Mesenchymal stem cell (in vitro differentiated cells and primary cell): Measurements from ENCODE around the gene KIAA1586. TPM values are rescaled to one million over a fixed set of nuclear protein-coding genes. Genes with fewer than 3 reads are reported as not detected.
"Not testable (repeated sequence)": the region's sequence is repeated elsewhere in the genome, so short reads cannot be mapped to it uniquely, and the experiment has no call there.

Experiments used
- DNase-seq: peaks from one replicate; pipeline ENCODE4 v3.0.0-alpha.2; 2013
- H2AFZ ChIP-seq: one replicate; pipeline ENCODE4 v1.6.1; 2013; ENCODE audit warnings: low read depth, mild to moderate bottlenecking, control low read depth, inconsistent platforms, low read length, moderate library complexity
- H2AK5ac ChIP-seq: 2 replicates; pipeline ENCODE4 v1.6.1; 2013; ENCODE audit warnings: low read length, moderate library complexity, mild to moderate bottlenecking, inconsistent platforms; ENCODE audit not compliant: severe bottlenecking
- H2BK120ac ChIP-seq: one replicate; pipeline ENCODE4 v1.6.1; 2013; ENCODE audit warnings: low read depth, mild to moderate bottlenecking, inconsistent platforms, low read length, moderate library complexity
- H2BK12ac ChIP-seq, 2 experiments: one replicate each; pipeline ENCODE4 v1.6.1; 2013; ENCODE audit warnings: inconsistent platforms in 2 of 2, low read length in 2 of 2, mild to moderate bottlenecking in 2 of 2, moderate library complexity in 2 of 2, control low read depth in 1 of 2
- H2BK15ac ChIP-seq: one replicate; pipeline ENCODE4 v1.6.1; 2013; ENCODE audit warnings: mild to moderate bottlenecking, low read depth, inconsistent platforms; ENCODE audit not compliant: poor library complexity, severe bottlenecking
- H2BK5ac ChIP-seq: 2 replicates; pipeline ENCODE4 v1.6.1; 2013; ENCODE audit warnings: low read depth, mild to moderate bottlenecking, low read length, control low read depth, inconsistent platforms; ENCODE audit not compliant: poor library complexity, severe bottlenecking
- H3K14ac ChIP-seq, 2 experiments: one replicate each; pipeline ENCODE4 v1.6.1; 2013; ENCODE audit warnings: inconsistent platforms in 2 of 2, low read length in 2 of 2, control low read depth in 1 of 2, mild to moderate bottlenecking in 1 of 2, moderate library complexity in 1 of 2
- H3K18ac ChIP-seq, 2 experiments: one replicate each; pipeline ENCODE4 v1.6.1; 2013; ENCODE audit warnings: inconsistent platforms in 2 of 2, low read length in 2 of 2, control low read depth in 1 of 2, low read depth in 1 of 2, mild to moderate bottlenecking in 1 of 2
- H3K23ac ChIP-seq, 2 experiments: one replicate each; pipeline ENCODE4 v1.6.1; 2013; ENCODE audit warnings: inconsistent platforms in 2 of 2, low read length in 2 of 2, mild to moderate bottlenecking in 2 of 2, moderate library complexity in 2 of 2, control low read depth in 1 of 2
- H3K27ac ChIP-seq: 2 replicates; pipeline ENCODE4 v1.5.1; 2013; ENCODE audit warnings: mild to moderate bottlenecking, moderate library complexity, low read length, control low read depth, inconsistent platforms; ENCODE audit not compliant: poor library complexity, severe bottlenecking
- H3K27me3 ChIP-seq, 2 experiments: 2 replicates each; pipeline versions ENCODE4 v1.6.1 to v1.7.0; 2013; ENCODE audit warnings: low read length in 2 of 2, mild to moderate bottlenecking in 2 of 2, moderate library complexity in 2 of 2, control low read depth in 1 of 2, inconsistent platforms in 1 of 2; ENCODE audit not compliant: control insufficient read depth in 1 of 2, insufficient read depth in 1 of 2
- H3K36me3 ChIP-seq, 2 experiments: 2 replicates each; pipeline versions ENCODE4 v1.6.1 to v1.7.0; 2013; ENCODE audit warnings: low read length in 2 of 2, control low read depth in 1 of 2, inconsistent platforms in 1 of 2, low read depth in 1 of 2, mild to moderate bottlenecking in 1 of 2; ENCODE audit not compliant: insufficient read depth in 2 of 2, control insufficient read depth in 1 of 2
- H3K4ac ChIP-seq, 2 experiments: one replicate each; pipeline ENCODE4 v1.6.1; 2013; ENCODE audit warnings: inconsistent platforms in 2 of 2, low read length in 2 of 2, mild to moderate bottlenecking in 2 of 2, moderate library complexity in 2 of 2, control low read depth in 1 of 2, low read depth in 1 of 2
- H3K4me1 ChIP-seq: 2 replicates; pipeline ENCODE4 v1.6.1; 2013; ENCODE audit warnings: low read depth, low read length, control low read depth; ENCODE audit not compliant: control insufficient read depth, insufficient read depth
- H3K4me2 ChIP-seq: 2 replicates; pipeline ENCODE4 v1.6.1; 2013; ENCODE audit warnings: low read length, mild to moderate bottlenecking, inconsistent platforms; ENCODE audit not compliant: poor library complexity, severe bottlenecking
- H3K4me3 ChIP-seq, 2 experiments: 2 replicates each; pipeline versions ENCODE4 v1.5.1 to v1.7.0; 2013; ENCODE audit warnings: low read length in 2 of 2, mild to moderate bottlenecking in 2 of 2, control low read depth in 1 of 2, low read depth in 1 of 2; ENCODE audit not compliant: insufficient read depth in 1 of 2
- H3K79me1 ChIP-seq: replicated peaks from 2 replicates; pipeline ENCODE4 v1.6.1; 2013; ENCODE audit warnings: mild to moderate bottlenecking, control low read depth, low read length, inconsistent platforms; ENCODE audit not compliant: poor library complexity, severe bottlenecking
- H3K9ac ChIP-seq: 2 replicates; pipeline ENCODE4 v1.7.0; 2013; ENCODE audit warnings: mild to moderate bottlenecking, low read length, moderate library complexity
- H3K9me3 ChIP-seq: 2 replicates; pipeline ENCODE4 v1.7.0; 2013; ENCODE audit warnings: mild to moderate bottlenecking, low read length; ENCODE audit not compliant: control insufficient read depth
- H4K8ac ChIP-seq: one replicate; pipeline ENCODE4 v1.6.1; 2013; ENCODE audit warnings: inconsistent platforms, mild to moderate bottlenecking, low read length, moderate library complexity
- H4K91ac ChIP-seq: one replicate; pipeline ENCODE4 v1.6.1; 2013; ENCODE audit warnings: mild to moderate bottlenecking, low read length, inconsistent platforms
- WGBS: methylation state at CpG from one replicate; pipeline ENCODE4 v1.1.7; 2013; ENCODE audit warnings: mixed read lengths; 5-methylcytosine and 5-hydroxymethylcytosine counted together
- polyA plus RNA-seq, 2 experiments: library from polyadenylated mRNA; stranded (reverse); fragments of 200-250 nt; gene quantifications; one replicate each; pipeline ENCODE4 v1.2.3, GENCODE V29; 2013

KIAA1586 gene, protein sequence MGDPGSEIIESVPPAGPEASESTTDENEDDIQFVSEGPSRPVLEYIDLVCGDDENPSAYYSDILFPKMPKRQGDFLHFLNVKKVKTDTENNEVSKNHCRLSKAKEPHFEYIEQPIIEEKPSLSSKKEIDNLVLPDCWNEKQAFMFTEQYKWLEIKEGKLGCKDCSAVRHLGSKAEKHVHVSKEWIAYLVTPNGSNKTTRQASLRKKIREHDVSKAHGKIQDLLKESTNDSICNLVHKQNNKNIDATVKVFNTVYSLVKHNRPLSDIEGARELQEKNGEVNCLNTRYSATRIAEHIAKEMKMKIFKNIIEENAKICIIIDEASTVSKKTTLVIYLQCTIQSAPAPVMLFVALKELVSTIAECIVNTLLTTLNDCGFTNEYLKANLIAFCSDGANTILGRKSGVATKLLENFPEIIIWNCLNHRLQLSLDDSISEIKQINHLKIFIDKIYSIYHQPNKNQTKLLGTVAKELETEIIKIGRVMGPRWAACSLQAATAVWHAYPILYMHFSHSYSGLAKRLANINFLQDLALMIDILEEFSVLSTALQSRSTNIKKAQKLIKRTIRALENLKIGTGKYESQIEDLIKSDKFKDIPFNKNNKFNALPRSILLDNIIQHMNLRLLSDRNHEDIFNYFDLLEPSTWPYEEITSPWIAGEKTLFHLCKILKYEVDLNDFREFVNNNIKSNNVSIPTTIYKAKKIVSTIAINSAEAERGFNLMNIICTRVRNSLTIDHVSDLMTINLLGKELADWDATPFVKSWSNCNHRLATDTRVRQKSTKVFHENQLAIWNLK
- polyA plus RNA-seq (2013, experiment 1 of 2) = 7.6 TPM
- polyA plus RNA-seq (2013, experiment 2 of 2) = 7.7 TPM

DNA sequence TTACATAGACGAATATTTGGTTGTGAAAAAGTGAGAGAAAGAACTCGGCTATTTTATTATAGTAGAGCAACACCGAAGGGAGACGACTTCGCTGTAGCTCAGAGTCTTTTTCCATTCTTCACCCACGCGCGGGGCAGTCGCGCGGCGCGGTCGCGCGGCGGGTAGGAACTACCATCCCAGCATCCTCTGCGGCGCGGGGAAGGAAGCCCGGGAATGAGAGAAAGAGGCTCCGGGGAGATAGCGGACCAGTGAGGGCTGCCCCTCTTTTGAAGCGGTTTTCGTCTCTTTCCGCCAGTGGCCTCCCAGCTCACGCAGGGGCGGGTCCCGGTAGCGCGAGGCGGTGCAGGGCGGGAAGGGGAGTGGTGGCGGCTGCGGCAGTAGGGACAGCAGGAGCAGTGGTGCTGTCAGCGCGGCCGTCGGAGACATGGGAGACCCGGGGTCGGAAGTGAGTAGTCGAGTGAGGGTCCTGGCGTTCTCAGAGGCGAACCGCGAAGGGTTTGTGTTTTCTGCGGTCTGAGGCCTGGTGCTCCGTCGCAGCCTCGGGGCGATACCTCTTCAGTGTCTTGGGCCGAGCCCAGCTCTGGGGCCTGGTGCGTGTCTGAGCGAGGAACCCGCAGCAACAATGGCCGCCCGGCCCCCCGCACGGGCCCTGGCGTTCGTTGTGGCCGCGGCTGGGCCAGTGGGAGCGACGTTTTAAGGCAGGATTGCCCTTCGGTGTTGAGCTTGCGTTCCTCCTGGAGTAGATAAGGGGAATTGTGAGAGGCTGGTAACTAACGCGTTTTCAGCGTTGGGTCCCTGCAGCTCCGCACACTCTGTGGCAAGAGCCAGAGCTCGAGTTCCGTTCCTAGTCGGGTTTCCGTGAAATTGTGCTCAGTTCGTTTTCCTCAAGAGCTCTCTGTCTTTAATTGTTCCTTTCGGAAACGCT lies at the start of gene KIAA1586:
KIAA1586 (plus strand) TSS at position 362 of the 925 bp plus-strand sequence; CDS start at position 425, 63 bp downstream.
- not testable (repeated sequence) for H3K4ac ChIP-seq, H2AK5ac ChIP-seq, H3K23ac ChIP-seq, H3K14ac ChIP-seq, H4K8ac ChIP-seq, H3K18ac ChIP-seq, H2BK120ac ChIP-seq, H2BK5ac ChIP-seq, H3K79me1 ChIP-seq, H3K27me3 ChIP-seq, H3K9me3 ChIP-seq, H2AFZ ChIP-seq, H3K4me1 ChIP-seq, H2BK15ac ChIP-seq, H4K91ac ChIP-seq, H2BK12ac ChIP-seq
- 0% methylated on average over 32 of the region's 78 CpGs for WGBS
- Histone ChIP-seq H3K36me3 (peaks cover 0 to 37% of the 10 kb centered on the region in 2 experiments), H3K4me3 (peak within 1 kb of the TSS; percentile 67 to 78), H3K9ac (peak within 1 kb of the TSS; percentile 88), H3K27ac (peak within 1 kb of the TSS; percentile 35), H3K4me2 (peak within 1 kb of the TSS; percentile 79)
- peak; percentile 93 for DNase-seq

DNA sequence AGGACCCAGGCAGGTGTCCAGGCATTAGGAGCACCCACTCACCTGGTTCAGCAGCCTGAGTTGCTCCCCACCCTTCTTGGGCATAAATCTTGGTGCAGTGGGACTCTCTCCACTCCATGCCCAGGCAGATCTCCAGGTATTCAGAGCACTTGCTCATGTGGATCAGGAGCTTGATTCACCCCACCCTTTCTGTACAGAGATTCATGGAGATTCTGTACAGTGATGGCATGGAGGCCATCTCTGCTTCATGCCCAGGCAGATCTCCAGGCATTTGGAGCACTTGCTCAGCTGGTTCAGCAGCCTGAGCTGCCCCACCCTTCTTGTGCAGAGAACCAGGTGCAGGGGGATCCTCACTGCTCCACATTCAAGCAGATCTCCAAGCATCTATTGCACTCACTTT lies 47.4 kb upstream of the KIAA1586 start:
- Histone ChIP-seq H2AFZ (no peak overlapping the region), H3K4ac (no peak overlapping the region), H3K4me2 (no peak overlapping the region), H4K91ac (no peak overlapping the region), H3K27ac (no peak overlapping the region), H3K79me1 (no peaks in the 10 kb centered on the region), H3K9ac (no peak overlapping the region), H3K9me3 (peaks cover 14% of the 10 kb centered on the region), H3K4me3 (no peak overlapping the region), H2AK5ac (no peak overlapping the region), H2BK5ac (no peak overlapping the region), H2BK120ac (no peak overlapping the region), H4K8ac (no peak overlapping the region), H3K14ac (no peak overlapping the region), H3K18ac (no peak overlapping the region), H3K4me1 (no peaks in the 10 kb centered on the region), H2BK15ac (no peak overlapping the region), H3K23ac (no peak overlapping the region), H3K36me3 (peaks cover 8 to 28% of the 10 kb centered on the region in 2 experiments), H2BK12ac (no peak overlapping the region), H3K27me3 (no peaks in the 10 kb centered on the region)
- DNase-seq = no peak

DNA sequence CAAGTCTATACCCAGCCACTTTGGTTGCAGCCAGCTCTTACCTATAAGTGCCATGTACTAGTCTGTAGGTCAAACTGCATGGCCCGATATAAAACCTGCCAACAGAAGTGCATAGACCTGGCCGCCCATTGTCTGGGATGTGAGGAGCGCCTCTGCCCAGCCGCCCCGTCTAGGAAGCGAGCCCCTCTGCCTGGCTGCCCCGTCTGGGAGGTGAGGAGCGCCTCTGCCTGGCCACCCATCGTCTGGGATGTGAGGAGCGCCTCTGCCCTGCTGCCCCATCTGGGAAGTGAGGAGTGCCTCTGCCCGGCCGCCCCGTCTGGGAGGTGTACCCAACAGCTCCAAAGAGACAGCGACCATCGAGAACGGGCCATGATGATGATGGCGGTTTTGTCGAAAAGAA lies 46.7 kb upstream of the KIAA1586 start:
- H2BK15ac ChIP-seq, H3K4me2 ChIP-seq, H2AFZ ChIP-seq, H3K27me3 ChIP-seq, H2AK5ac ChIP-seq, H2BK5ac ChIP-seq, H3K4ac ChIP-seq, H3K4me1 ChIP-seq, H4K8ac ChIP-seq, H3K23ac ChIP-seq, DNase-seq, H3K79me1 ChIP-seq, H3K27ac ChIP-seq, H3K18ac ChIP-seq, H2BK120ac ChIP-seq, H4K91ac ChIP-seq, H3K14ac ChIP-seq, H3K4me3 ChIP-seq, H2BK12ac ChIP-seq, H3K9ac ChIP-seq: not testable (repeated sequence)
- 95% methylated on average over 18 of the region's 18 CpGs for WGBS
- peaks cover 8 to 28% of the 10 kb centered on the region in 2 experiments for H3K36me3 ChIP-seq
- peaks cover 14% of the 10 kb centered on the region for H3K9me3 ChIP-seq
